HG02870 (cell line): ENCODE data around the gene DCLK2.

Experiments used
- ATAC-seq: cut with Tn5 transposase; IDR thresholded peaks from one replicate; pipeline ENCODE4 v1.9.1; 2021; ENCODE audit warnings: mild to moderate bottlenecking, moderate library complexity; ENCODE audit not compliant: unreplicated experiment

DCLK2 gene

DNA sequence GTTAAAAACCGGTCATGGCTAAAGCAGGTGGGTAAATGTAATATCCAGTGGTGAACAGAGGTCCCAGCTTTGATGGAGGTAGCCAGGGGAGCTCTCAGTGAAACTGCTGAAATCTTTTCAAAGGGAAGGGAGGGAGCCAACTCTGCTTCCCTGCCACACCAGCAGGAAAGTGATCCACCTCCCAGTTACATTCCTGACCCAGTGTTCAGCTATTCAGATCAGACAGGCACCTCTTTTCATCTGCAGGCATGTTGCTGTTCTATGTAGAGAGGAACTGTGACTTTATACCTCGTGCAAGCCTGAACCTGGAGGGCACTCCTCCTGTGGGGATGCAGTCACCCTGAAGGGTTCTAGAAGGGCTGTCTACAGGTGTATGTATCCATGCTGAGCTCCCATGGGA lies 37.6 kb downstream of the DCLK2 start:
- no peak for ATAC-seq

GRCh38 chr4:150116506-150116905 lies 38.3 kb downstream of the DCLK2 start:
- no peak for ATAC-seq

DNA sequence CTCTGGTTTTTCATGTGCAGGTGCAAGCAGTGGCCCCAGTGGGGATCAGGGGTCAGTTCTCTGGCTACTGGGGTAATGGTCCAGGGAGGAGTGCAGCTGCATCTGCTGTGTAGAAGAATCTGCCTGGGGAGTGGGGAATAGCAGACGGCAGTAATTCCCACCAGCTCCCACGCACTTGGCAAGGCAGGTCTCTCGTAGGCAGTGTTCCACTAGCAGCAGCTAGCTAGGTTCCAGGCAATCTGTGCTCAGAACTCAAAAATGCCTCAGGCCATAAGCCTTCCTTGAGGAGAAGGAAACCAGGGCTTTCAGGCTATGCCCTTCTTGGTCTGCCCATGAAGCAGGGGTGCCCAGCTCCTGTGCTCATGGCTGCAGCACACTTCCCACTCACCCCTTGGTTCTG lies 38.8 kb downstream of the DCLK2 start:
- ATAC-seq = no peak

DNA sequence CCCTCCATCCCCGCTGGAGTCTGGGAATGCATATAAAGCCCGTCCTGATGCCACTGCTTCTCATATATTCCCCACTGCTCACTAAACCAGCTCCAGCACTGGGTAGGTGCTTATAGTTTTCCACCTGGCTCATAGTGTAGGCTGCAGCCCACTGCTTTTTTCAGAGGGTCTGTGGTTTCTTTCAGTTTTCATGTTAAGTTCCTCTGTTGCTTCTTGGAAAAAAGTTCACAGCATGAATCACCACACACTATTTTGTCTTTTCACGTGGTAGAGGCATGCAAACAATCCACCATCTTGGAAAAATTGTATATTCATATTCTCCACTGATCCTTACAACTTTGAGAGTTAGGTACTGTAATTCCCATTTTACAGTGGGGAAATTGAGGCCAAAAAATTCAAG lies 39.4 kb downstream of the DCLK2 start:
- ATAC-seq = no peak

GRCh38 chr4:150119492-150119891 lies 41.2 kb downstream of the DCLK2 start:
- ATAC-seq = no peak

DNA sequence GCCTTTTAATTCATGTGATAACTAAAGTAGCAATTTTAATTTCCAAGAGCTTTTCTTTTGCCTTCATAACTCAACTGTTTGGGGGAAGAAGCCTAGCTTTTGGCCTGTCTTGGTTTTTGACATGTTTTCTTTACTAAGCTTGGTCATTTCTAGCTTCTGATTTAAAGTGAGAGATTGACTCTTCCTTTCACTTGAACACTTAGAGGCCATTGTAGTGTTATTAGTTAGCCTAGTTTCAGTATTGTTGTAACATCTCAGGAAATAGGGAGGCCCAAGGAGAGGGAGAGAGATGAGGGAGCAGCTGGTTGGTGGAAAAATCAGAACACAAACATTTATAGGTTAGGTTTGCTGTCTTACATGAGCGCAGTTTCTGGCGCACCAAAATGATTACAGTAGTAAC lies 44.8 kb downstream of the DCLK2 start:
- peak; percentile 42 for ATAC-seq

GRCh38 chr4:150123796-150124677 lies 45.8 kb downstream of the DCLK2 start:
- ATAC-seq = no peak

GRCh38 chr4:150126201-150126863 lies 48.1 kb downstream of the DCLK2 start:
- peak; percentile 16 for ATAC-seq

GRCh38 chr4:150126864-150127203 lies 48.6 kb downstream of the DCLK2 start:
- ATAC-seq = peak; percentile 78

GRCh38 chr4:150127757-150128156 lies 49.5 kb downstream of the DCLK2 start:
- ATAC-seq = no peak

DNA sequence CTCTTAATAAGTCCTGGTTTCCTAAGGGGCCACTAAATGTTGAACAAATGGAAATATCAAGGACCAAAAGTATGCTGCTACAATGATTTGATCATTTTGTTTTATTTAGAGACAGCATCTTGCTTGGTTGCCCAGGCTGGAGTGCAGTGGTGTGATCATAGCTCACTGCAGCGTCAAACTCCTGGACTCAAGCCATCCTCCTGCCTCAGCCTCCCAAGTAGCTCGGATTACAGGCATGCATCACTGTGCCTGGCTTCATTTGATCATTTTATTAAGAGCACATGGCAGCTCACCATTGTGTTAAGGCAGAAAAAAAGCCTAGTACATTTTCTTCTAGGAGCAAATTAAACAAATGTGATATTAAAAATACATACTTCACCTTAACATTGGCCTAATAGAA lies 52.7 kb downstream of the DCLK2 start:
- no peak for ATAC-seq

- no peak for ATAC-seq
These were observed 53.5 kb downstream of the DCLK2 start for GRCh38 chr4:150131581-150132228.

- ATAC-seq = no peak
These were observed 55.4 kb downstream of the DCLK2 start for GRCh38 chr4:150133605-150134004.

DNA sequence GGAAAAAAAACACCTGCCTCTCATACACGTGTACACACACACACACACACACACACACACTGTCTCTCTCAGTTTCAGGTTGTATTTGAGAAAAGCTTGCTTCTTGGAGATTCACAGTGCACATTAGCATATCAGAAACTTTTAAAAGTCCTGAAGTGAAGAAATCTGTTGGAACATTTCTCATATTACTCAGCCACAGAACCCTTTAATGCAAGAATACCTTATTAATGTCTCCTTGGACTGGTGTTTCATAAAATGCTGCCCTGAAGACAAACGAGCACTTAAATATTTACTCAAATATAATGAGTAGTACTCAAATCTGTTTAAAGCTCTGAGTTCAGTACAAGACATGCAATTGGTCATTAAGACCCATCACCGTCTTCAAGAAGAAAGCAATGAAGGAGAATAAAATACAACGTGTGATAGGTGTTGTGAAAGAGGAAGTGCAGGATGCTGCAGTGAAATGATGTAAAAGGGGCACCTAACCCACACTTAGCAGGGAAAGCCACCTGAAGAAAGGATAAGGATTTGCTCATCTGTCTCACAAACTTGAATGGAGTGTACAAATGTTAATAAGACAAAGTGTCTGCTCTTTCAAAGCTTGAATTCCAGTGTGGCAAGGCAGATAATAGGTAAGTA lies 57.0 kb downstream of the DCLK2 start:
- no peak for ATAC-seq

DNA sequence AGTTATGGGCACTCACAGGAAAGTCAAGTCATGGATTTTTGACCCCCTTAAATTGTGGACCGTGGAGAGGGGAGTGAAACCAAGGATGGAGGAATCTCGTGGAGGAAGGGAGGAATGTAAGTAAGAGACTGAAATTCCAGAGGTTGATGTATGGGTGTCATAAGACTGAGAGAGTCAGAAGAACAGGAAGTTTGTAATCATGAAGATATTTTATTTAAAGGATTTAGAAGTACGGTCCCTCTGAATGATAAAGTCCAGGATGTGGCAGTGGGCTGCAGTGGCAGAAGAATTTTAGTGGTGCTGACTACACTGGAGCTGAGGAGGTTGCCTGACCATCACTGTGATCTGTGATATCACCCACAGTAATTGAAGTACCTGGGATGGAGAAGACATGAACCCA lies 57.8 kb downstream of the DCLK2 start:
- ATAC-seq = no peak

- ATAC-seq = no peak
These were observed 58.2 kb downstream of the DCLK2 start for GRCh38 chr4:150136481-150136880.

GRCh38 chr4:150139297-150139865 lies 61.1 kb downstream of the DCLK2 start:
- ATAC-seq = peak; percentile 55

- ATAC-seq = no peak
These were observed 62.6 kb downstream of the DCLK2 start for GRCh38 chr4:150140774-150141400.

DNA sequence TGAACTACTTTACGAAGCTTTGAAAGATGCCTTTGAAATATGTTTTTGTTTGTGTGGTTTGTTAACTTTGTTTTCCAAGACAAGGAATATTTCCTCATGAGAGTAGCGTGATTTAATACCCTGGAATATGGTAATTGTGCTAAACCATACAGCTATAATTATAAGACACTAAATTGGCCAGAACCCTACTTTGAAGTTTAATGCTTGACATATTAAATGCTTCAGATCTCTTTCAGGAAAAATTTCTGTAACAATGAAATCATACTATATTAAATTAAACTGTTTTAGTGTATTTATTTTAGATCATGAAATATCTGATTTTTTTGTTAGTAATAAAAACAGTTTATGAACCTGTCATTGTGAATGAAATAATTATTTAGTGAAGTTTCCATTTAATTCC lies 63.5 kb downstream of the DCLK2 start:
- ATAC-seq = no peak

DNA sequence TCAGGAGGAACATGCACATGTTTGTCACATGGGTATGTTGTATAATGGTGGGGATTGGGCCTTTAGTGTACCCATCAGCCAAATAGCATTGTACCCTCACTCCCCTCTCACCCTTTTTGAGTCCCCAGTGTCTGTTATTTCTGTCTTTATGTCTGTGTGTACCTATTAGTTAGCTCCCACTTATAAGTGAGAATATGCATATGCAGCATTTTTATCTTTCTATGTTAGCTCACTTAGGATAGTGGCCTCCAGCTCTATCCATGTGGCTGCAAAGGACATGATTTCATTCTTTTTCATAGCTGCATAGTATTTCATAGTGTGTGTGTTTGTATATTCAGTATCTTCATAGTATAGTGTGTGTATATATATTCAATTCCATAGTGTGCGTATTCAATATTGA lies 64.6 kb downstream of the DCLK2 start:
- no peak for ATAC-seq
